K562 (cell line): ENCODE data around the gene CATSPER1. TPM values are rescaled to one million over a fixed set of nuclear protein-coding genes. Genes with fewer than 3 reads are reported as not detected.

ENCODE experiments used
- CBFA2T3 ChIP-seq: fragments of 450-650 bp; IDR thresholded peaks from 2 replicates; pipeline ENCODE4 v1.6.1; 2017
- CTBP1 ChIP-seq: fragments of 450-650 bp; IDR thresholded peaks from 2 replicates; pipeline ENCODE4 v1.6.1; 2016; ENCODE audit warnings: borderline replicate concordance
- DPF2 ChIP-seq: fragments of 450-650 bp; IDR thresholded peaks from 2 replicates; pipeline ENCODE4 v1.6.1; 2016
- ELF4 ChIP-seq: fragments of 450-650 bp; formaldehyde crosslinking; IDR thresholded peaks from 2 replicates; pipeline ENCODE4 v1.4.0; 2022; ENCODE audit warnings: missing genetic modification characterization
- MYC ChIP-seq, 2 experiments: fragments of 250-450 bp in 1 of 2; sonication (Bioruptor Pico) in 1 of 2; IDR thresholded peaks; 2 replicates each; pipeline versions ENCODE4 v1.5.1 to v1.6.1; 2012 to 2021; ENCODE audit warnings: low read depth in 2 of 2, borderline replicate concordance in 1 of 2, improper control_type of control experiment in 1 of 2, low read length in 1 of 2, mild to moderate bottlenecking in 1 of 2, moderate library complexity in 1 of 2
- NR2C2 ChIP-seq, 2 experiments: fragments of 200-800 bp in 1 of 2; sonication (Bioruptor generic) in 1 of 2; sonication (generic) in 1 of 2; formaldehyde crosslinking in 1 of 2; IDR thresholded peaks; 2 replicates each; pipeline versions ENCODE4 v1.6.1 to v1.8.0; 2016 to 2022; ENCODE audit warnings: mild to moderate bottlenecking in 1 of 2, missing compliant biosample characterization in 1 of 2, missing genetic modification characterization in 1 of 2, missing genetic modification reagents in 1 of 2
- PCBP2 ChIP-seq: fragments of 200-400 bp; formaldehyde crosslinking; IDR thresholded peaks from 2 replicates; pipeline ENCODE4 v1.6.1; 2018; ENCODE audit warnings: low read length, low read depth, mild to moderate bottlenecking, moderate library complexity; ENCODE audit not compliant: poor library complexity, severe bottlenecking
- RFX5 ChIP-seq: IDR thresholded peaks from 2 replicates; pipeline ENCODE4 v1.6.1; 2011; ENCODE audit warnings: low read depth, mild to moderate bottlenecking, improper control_type of control experiment, low read length
- SPI1 ChIP-seq: IDR thresholded peaks from 2 replicates; pipeline ENCODE4 v1.6.1; 2011; ENCODE audit warnings: low read depth, low read length, control low read depth, borderline replicate concordance
- SUPT5H ChIP-seq: fragments of 450-650 bp; IDR thresholded peaks from 2 replicates; pipeline ENCODE4 v1.6.1; 2016
- YY1 ChIP-seq, 3 experiments: IDR thresholded peaks; 2 replicates each; pipeline ENCODE4 v1.6.1; 2011; ENCODE audit warnings: low read length in 2 of 3, mild to moderate bottlenecking in 2 of 3, moderate library complexity in 2 of 3, borderline replicate concordance in 1 of 3, control low read depth in 1 of 3, low read depth in 1 of 3; ENCODE audit not compliant: insufficient read depth in 3 of 3, insufficient replicate concordance in 2 of 3, control insufficient read depth in 1 of 3, insufficient read length in 1 of 3; ENCODE audit errors: extremely low read depth in 1 of 3
- ZNF232 ChIP-seq: sonication (generic); formaldehyde crosslinking; IDR thresholded peaks from 2 replicates; pipeline ENCODE4 v1.8.0; 2022; ENCODE audit warnings: mild to moderate bottlenecking, missing genetic modification reagents
- ZNF311 ChIP-seq: fragments of 250-450 bp; sonication (Bioruptor Pico); IDR thresholded peaks from 2 replicates; pipeline ENCODE4 v1.4.0; 2020; ENCODE audit warnings: mild to moderate bottlenecking, moderate library complexity
- polyA plus RNA-seq, 8 experiments: library from polyadenylated mRNA; depleted of rRNA in 4 of 8; stranded (reverse) in 5 of 8; unstranded in 3 of 8; fragments of >200 nt; fragmentation: Nextera tagmentation in 2 of 8; fragmentation: Illumina TruSeq in 1 of 8; extraction: Ambion mirVana in 2 of 8; extraction: Trizol in 1 of 8; gene quantifications; 2 replicates each; pipeline versions ENCODE4 v1.2.1 to v1.2.3, GENCODE V29; 2011 to 2014; ENCODE audit warnings: inconsistent platforms in 1 of 8, missing spikeins in 1 of 8
- total RNA-seq, 7 experiments: library from RNA; depleted of rRNA in 6 of 7; stranded (reverse); fragments of >200 nt in 6 of 7; fragmentation: Illumina TruSeq in 2 of 7; extraction: Trizol in 2 of 7; gene quantifications; 2 replicates each; pipeline versions ENCODE4 v1.2.1 to v1.2.3, GENCODE V29; 2011 to 2021; ENCODE audit warnings: low replicate concordance in 1 of 7
- TF ChIP-seq, protein P1 (sequence below), 2 experiments: fragments of 450-650 bp; formaldehyde crosslinking in 1 of 2; IDR thresholded peaks; 2 replicates each; pipeline versions ENCODE4 v1.4.0 to v1.6.1; 2014 to 2020; ENCODE audit warnings: mild to moderate bottlenecking in 2 of 2, borderline replicate concordance in 1 of 2, low read depth in 1 of 2
- TF ChIP-seq, protein P2 (sequence below): sonication (generic); formaldehyde crosslinking; IDR thresholded peaks from 2 replicates; pipeline ENCODE4 v1.9.0; 2022; ENCODE audit warnings: mild to moderate bottlenecking, missing genetic modification reagents
- TF ChIP-seq, protein P3 (sequence below), 2 experiments: fragments of 250-450 bp in 1 of 2; fragments of 450-650 bp in 1 of 2; sonication (Bioruptor Pico) in 1 of 2; IDR thresholded peaks; 2 replicates each; pipeline versions ENCODE4 v1.6.1 to v1.8.0; 2016 to 2021; ENCODE audit warnings: mild to moderate bottlenecking in 2 of 2, moderate library complexity in 2 of 2, missing compliant biosample characterization in 1 of 2, missing genetic modification characterization in 1 of 2

Gene CATSPER1
- total and polyA plus RNA-seq, 9 of the 15 experiments (the other 6 are each of a cell fraction or from before 2014, with no cell fraction given): 0.21 to 3.3 (median 0.76) TPM

- TF ChIP-seq CTBP1: peak; percentile 65
- TF ChIP-seq, protein P1, sequence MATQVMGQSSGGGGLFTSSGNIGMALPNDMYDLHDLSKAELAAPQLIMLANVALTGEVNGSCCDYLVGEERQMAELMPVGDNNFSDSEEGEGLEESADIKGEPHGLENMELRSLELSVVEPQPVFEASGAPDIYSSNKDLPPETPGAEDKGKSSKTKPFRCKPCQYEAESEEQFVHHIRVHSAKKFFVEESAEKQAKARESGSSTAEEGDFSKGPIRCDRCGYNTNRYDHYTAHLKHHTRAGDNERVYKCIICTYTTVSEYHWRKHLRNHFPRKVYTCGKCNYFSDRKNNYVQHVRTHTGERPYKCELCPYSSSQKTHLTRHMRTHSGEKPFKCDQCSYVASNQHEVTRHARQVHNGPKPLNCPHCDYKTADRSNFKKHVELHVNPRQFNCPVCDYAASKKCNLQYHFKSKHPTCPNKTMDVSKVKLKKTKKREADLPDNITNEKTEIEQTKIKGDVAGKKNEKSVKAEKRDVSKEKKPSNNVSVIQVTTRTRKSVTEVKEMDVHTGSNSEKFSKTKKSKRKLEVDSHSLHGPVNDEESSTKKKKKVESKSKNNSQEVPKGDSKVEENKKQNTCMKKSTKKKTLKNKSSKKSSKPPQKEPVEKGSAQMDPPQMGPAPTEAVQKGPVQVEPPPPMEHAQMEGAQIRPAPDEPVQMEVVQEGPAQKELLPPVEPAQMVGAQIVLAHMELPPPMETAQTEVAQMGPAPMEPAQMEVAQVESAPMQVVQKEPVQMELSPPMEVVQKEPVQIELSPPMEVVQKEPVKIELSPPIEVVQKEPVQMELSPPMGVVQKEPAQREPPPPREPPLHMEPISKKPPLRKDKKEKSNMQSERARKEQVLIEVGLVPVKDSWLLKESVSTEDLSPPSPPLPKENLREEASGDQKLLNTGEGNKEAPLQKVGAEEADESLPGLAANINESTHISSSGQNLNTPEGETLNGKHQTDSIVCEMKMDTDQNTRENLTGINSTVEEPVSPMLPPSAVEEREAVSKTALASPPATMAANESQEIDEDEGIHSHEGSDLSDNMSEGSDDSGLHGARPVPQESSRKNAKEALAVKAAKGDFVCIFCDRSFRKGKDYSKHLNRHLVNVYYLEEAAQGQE (IDR thresholded peaks at IDR 0.05; ENCODE audit: borderline replicate concordance): peak; percentile 94
- TF ChIP-seq, protein P1 (CRISPR knock-in tag; IDR thresholded peaks at IDR 0.05; ENCODE audit: low read depth): peak; percentile 90
- TF ChIP-seq, protein P2, sequence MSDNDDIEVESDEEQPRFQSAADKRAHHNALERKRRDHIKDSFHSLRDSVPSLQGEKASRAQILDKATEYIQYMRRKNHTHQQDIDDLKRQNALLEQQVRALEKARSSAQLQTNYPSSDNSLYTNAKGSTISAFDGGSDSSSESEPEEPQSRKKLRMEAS (CRISPR knock-in tag): peak; percentile 65
- 0 out of 2 replicates have a peak, but pooled peaks have one; percentile 11 for TF ChIP-seq ELF4 (CRISPR knock-in tag)
- TF ChIP-seq, protein P3, sequence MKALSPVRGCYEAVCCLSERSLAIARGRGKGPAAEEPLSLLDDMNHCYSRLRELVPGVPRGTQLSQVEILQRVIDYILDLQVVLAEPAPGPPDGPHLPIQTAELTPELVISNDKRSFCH (CRISPR knock-in tag; IDR thresholded peaks at IDR 0.05): no peak
- TF ChIP-seq, protein P3 (tag; IDR thresholded peaks at IDR 0.05): 0 out of 2 replicates have a peak, but pooled peaks have one; percentile 16
- no peak for TF ChIP-seq PCBP2
- no peak for TF ChIP-seq SUPT5H
- peak; percentile 66 for TF ChIP-seq CBFA2T3
- TF ChIP-seq YY1 (IDR thresholded peaks at IDR 0.05; ENCODE audit: borderline replicate concordance in 1 of 3, control insufficient read depth in 1 of 3, extremely low read depth in 1 of 3, insufficient read depth in 3 of 3, insufficient read length in 1 of 3, insufficient replicate concordance in 2 of 3, low read depth in 1 of 3, low read length in 2 of 3): no peak
- TF ChIP-seq MYC (IDR thresholded peaks at IDR 0.05; ENCODE audit: low read depth, low read length): 0 out of 2 replicates have a peak, but pooled peaks have one; percentile 21
- no peak for TF ChIP-seq MYC (CRISPR knock-in tag; IDR thresholded peaks at IDR 0.05; ENCODE audit: borderline replicate concordance, low read depth)
- peak; percentile 55; the same call in 1 of the 2 replicates for TF ChIP-seq SPI1
- TF ChIP-seq NR2C2 (CRISPR knock-in tag; IDR thresholded peaks at IDR 0.05): no peak
- TF ChIP-seq NR2C2 (tag; IDR thresholded peaks at IDR 0.05): peak; percentile 77
- TF ChIP-seq ZNF232 (CRISPR knock-in tag): peak; percentile 66; the same call in 1 of the 2 replicates
- no peak for TF ChIP-seq RFX5
- TF ChIP-seq DPF2: 0 out of 2 replicates have a peak, but pooled peaks have one; percentile 22
- TF ChIP-seq ZNF311 (CRISPR knock-in tag): no peak
Observed at GRCh38 chr11:66012946-66013761, 13.1 kb downstream of the CATSPER1 start (continued).
